ENCODE measurements around the gene CEL.
"Not testable (repeated sequence)": the region's sequence is repeated elsewhere in the genome, so short reads cannot be mapped to it uniquely, and the experiment has no call there.

The CEL gene

GRCh38 chr9:133067813-133068212 lies 6.0 kb downstream of the CEL start:
- Histone ChIP-seq H3K9me3 (ENCODE audit: control insufficient read depth, low read length) (no peaks in the 10 kb centered on the region), H3K9ac (ENCODE audit: low read length) (no peak overlapping the region), H3K4me3 (ENCODE audit: low read length) (no peak overlapping the region), H3K27me3 (ENCODE audit: control insufficient read depth, insufficient read depth, low read length) (no peaks in the 10 kb centered on the region), H3K4me1 (ENCODE audit: control insufficient read depth, insufficient read depth, low read length) (no peaks in the 10 kb centered on the region), H3K36me3 (ENCODE audit: control insufficient read depth, insufficient read depth, low read length) (no peaks in the 10 kb centered on the region)

GRCh38 chr9:133068431-133068830 lies 6.7 kb downstream of the CEL start:
- not testable (repeated sequence) for H3K4me3 ChIP-seq (ENCODE audit: low read length); H3K36me3 ChIP-seq (ENCODE audit: control insufficient read depth, insufficient read depth, low read length); H3K4me1 ChIP-seq (ENCODE audit: control insufficient read depth, insufficient read depth, low read length); H3K27me3 ChIP-seq (ENCODE audit: control insufficient read depth, insufficient read depth, low read length); H3K9ac ChIP-seq (ENCODE audit: low read length); H3K9me3 ChIP-seq (ENCODE audit: control insufficient read depth, low read length)

GRCh38 chr9:133070500-133070961 lies 8.8 kb downstream of the CEL start:
- not testable (repeated sequence) for H3K36me3 ChIP-seq (ENCODE audit: control insufficient read depth, insufficient read depth, low read length); H3K27me3 ChIP-seq (ENCODE audit: control insufficient read depth, insufficient read depth, low read length); H3K4me1 ChIP-seq (ENCODE audit: control insufficient read depth, insufficient read depth, low read length); H3K9ac ChIP-seq (ENCODE audit: low read length); H3K4me3 ChIP-seq (ENCODE audit: low read length); H3K9me3 ChIP-seq (ENCODE audit: control insufficient read depth, low read length)

GRCh38 chr9:133070985-133071384 lies 9.2 kb downstream of the CEL start:
- not testable (repeated sequence) for H3K4me1 ChIP-seq (ENCODE audit: control insufficient read depth, insufficient read depth, low read length); H3K36me3 ChIP-seq (ENCODE audit: control insufficient read depth, insufficient read depth, low read length); H3K27me3 ChIP-seq (ENCODE audit: control insufficient read depth, insufficient read depth, low read length); H3K9me3 ChIP-seq (ENCODE audit: control insufficient read depth, low read length); H3K9ac ChIP-seq (ENCODE audit: low read length); H3K4me3 ChIP-seq (ENCODE audit: low read length)

- no peak overlapping the region for H3K9ac ChIP-seq (ENCODE audit: low read length)
- H3K9me3 ChIP-seq (ENCODE audit: control insufficient read depth, low read length): no peaks in the 10 kb centered on the region
- no peaks in the 10 kb centered on the region for H3K36me3 ChIP-seq (ENCODE audit: control insufficient read depth, insufficient read depth, low read length)
- no peak overlapping the region for H3K4me3 ChIP-seq (ENCODE audit: low read length)
- H3K4me1 ChIP-seq (ENCODE audit: control insufficient read depth, insufficient read depth, low read length): no peaks in the 10 kb centered on the region
- no peaks in the 10 kb centered on the region for H3K27me3 ChIP-seq (ENCODE audit: control insufficient read depth, insufficient read depth, low read length)
These were observed 9.8 kb downstream of the CEL start for GRCh38 chr9:133071484-133072150.

GRCh38 chr9:133072210-133072609 lies 10.4 kb downstream of the CEL start:
- H3K9me3 ChIP-seq (ENCODE audit: control insufficient read depth, low read length); H3K4me1 ChIP-seq (ENCODE audit: control insufficient read depth, insufficient read depth, low read length); H3K36me3 ChIP-seq (ENCODE audit: control insufficient read depth, insufficient read depth, low read length); H3K4me3 ChIP-seq (ENCODE audit: low read length); H3K27me3 ChIP-seq (ENCODE audit: control insufficient read depth, insufficient read depth, low read length); H3K9ac ChIP-seq (ENCODE audit: low read length): not testable (repeated sequence)

- H3K4me3 ChIP-seq (ENCODE audit: low read length): no peak overlapping the region
- H3K27me3 ChIP-seq (ENCODE audit: control insufficient read depth, insufficient read depth, low read length): no peaks in the 10 kb centered on the region
- no peaks in the 10 kb centered on the region for H3K9me3 ChIP-seq (ENCODE audit: control insufficient read depth, low read length)
- no peaks in the 10 kb centered on the region for H3K4me1 ChIP-seq (ENCODE audit: control insufficient read depth, insufficient read depth, low read length)
- H3K36me3 ChIP-seq (ENCODE audit: control insufficient read depth, insufficient read depth, low read length): no peaks in the 10 kb centered on the region
- H3K9ac ChIP-seq (ENCODE audit: low read length): no peak overlapping the region
These were observed 11.6 kb downstream of the CEL start for GRCh38 chr9:133073086-133074014.

- no peaks in the 10 kb centered on the region for H3K36me3 ChIP-seq (ENCODE audit: control insufficient read depth, insufficient read depth, low read length)
- no peaks in the 10 kb centered on the region for H3K4me1 ChIP-seq (ENCODE audit: control insufficient read depth, insufficient read depth, low read length)
- no peak overlapping the region for H3K4me3 ChIP-seq (ENCODE audit: low read length)
- H3K9ac ChIP-seq (ENCODE audit: low read length): no peak overlapping the region
- H3K27me3 ChIP-seq (ENCODE audit: control insufficient read depth, insufficient read depth, low read length): no peaks in the 10 kb centered on the region
- no peaks in the 10 kb centered on the region for H3K9me3 ChIP-seq (ENCODE audit: control insufficient read depth, low read length)
These were observed 12.4 kb downstream of the CEL start for GRCh38 chr9:133074111-133074651.

GRCh38 chr9:133075925-133076630 lies 14.3 kb downstream of the CEL start:
- Histone ChIP-seq H3K27me3 (ENCODE audit: control insufficient read depth, insufficient read depth, low read length) (no peaks in the 10 kb centered on the region), H3K36me3 (ENCODE audit: control insufficient read depth, insufficient read depth, low read length) (no peaks in the 10 kb centered on the region), H3K4me1 (ENCODE audit: control insufficient read depth, insufficient read depth, low read length) (no peaks in the 10 kb centered on the region), H3K9me3 (ENCODE audit: control insufficient read depth, low read length) (no peaks in the 10 kb centered on the region), H3K4me3 (ENCODE audit: low read length) (no peak overlapping the region), H3K9ac (ENCODE audit: low read length) (no peak overlapping the region)

- no peaks in the 10 kb centered on the region for H3K4me1 ChIP-seq (ENCODE audit: control insufficient read depth, insufficient read depth, low read length)
These were observed 14.9 kb downstream of the CEL start for GRCh38 chr9:133076691-133077090.

GRCh38 chr9:133078486-133078885 lies 16.7 kb downstream of the CEL start:
- no peaks in the 10 kb centered on the region for H3K4me1 ChIP-seq (ENCODE audit: control insufficient read depth, insufficient read depth, low read length)

More at GRCh38 chr9:133076691-133077090, 14.9 kb downstream of the CEL start:
- no peaks in the 10 kb centered on the region for H3K27me3 ChIP-seq (ENCODE audit: control insufficient read depth, insufficient read depth, low read length)
- no peaks in the 10 kb centered on the region for H3K36me3 ChIP-seq (ENCODE audit: control insufficient read depth, insufficient read depth, low read length)
- H3K9ac ChIP-seq (ENCODE audit: low read length): no peak overlapping the region
- H3K4me3 ChIP-seq (ENCODE audit: low read length): no peak overlapping the region
- H3K9me3 ChIP-seq (ENCODE audit: control insufficient read depth, low read length): no peaks in the 10 kb centered on the region

GRCh38 chr9:133080161-133080560 lies 18.4 kb downstream of the CEL start:
- H3K27me3 ChIP-seq (ENCODE audit: control insufficient read depth, insufficient read depth, low read length): no peaks in the 10 kb centered on the region
- H3K4me1 ChIP-seq (ENCODE audit: control insufficient read depth, insufficient read depth, low read length): no peaks in the 10 kb centered on the region
- no peak overlapping the region for H3K9ac ChIP-seq (ENCODE audit: low read length)
- no peaks in the 10 kb centered on the region for H3K9me3 ChIP-seq (ENCODE audit: control insufficient read depth, low read length)
- no peak overlapping the region for H3K4me3 ChIP-seq (ENCODE audit: low read length)
- no peaks in the 10 kb centered on the region for H3K36me3 ChIP-seq (ENCODE audit: control insufficient read depth, insufficient read depth, low read length)

More at GRCh38 chr9:133078486-133078885, 16.7 kb downstream of the CEL start:
- Histone ChIP-seq H3K9me3 (ENCODE audit: control insufficient read depth, low read length) (no peaks in the 10 kb centered on the region), H3K27me3 (ENCODE audit: control insufficient read depth, insufficient read depth, low read length) (no peaks in the 10 kb centered on the region), H3K9ac (ENCODE audit: low read length) (no peak overlapping the region), H3K4me3 (ENCODE audit: low read length) (no peak overlapping the region), H3K36me3 (ENCODE audit: control insufficient read depth, insufficient read depth, low read length) (no peaks in the 10 kb centered on the region)
